HCT116 (cell line): ENCODE measurements around the gene RNF113B. TPM values are rescaled to one million over a fixed set of nuclear protein-coding genes. Genes with fewer than 3 reads are reported as not detected.

Experiments used
- ATAC-seq: fragments of 200-7000 bp; cut with Tn5 transposase; 2 replicates; pipeline ENCODE4 v1.9.1; 2020; ENCODE audit warnings: mild to moderate bottlenecking, moderate library complexity
- BruUV-seq: library from RNA; stranded (reverse); fragments of 400-500 nt; replicated peaks from 2 replicates; lab custom pipeline; 2021; lab: Mats Ljungman, UMichigan
- CTCF ChIA-PET: fragments of 300-600 bp; sonication (Branson Sonifier 250); formaldehyde crosslinking; loops from one replicate; lab custom pipeline; 2021; ENCODE audit warnings: antibody characterized with exemption; lab: Charles Lee
- POLR2A ChIA-PET: fragments of 300-600, 350-600 bp; sonication (Branson Sonifier 250); formaldehyde crosslinking; loops from one replicate; lab custom pipeline; 2021; ENCODE audit warnings: antibody characterized with exemption; lab: Charles Lee
- RAD21 ChIA-PET, 2 experiments: fragments of 300-600 bp; sonication (Branson Sonifier 250); formaldehyde crosslinking; loops; one replicate each; lab custom pipeline; 2023; ENCODE audit warnings: low total read pairs in 2 of 2; ENCODE audit not compliant: uncharacterized antibody in 2 of 2, unreplicated experiment in 2 of 2, low non-redundant PET in 1 of 2; lab: Charles Lee
- DNase-seq: peaks from one replicate; pipeline ENCODE4 v3.0.0-alpha.2; 2010; ENCODE audit warnings: low read depth, low spot score
- H2AFZ ChIP-seq: fragments of 200-600 bp; shearing (Covaris generic), sonication (generic); 2 replicates; pipeline ENCODE4 v1.6.1; 2017; ENCODE audit warnings: low read depth, mixed run types, mixed read lengths, antibody characterized with exemption, low read length; ENCODE audit not compliant: poor library complexity, severe bottlenecking
- H3K27ac ChIP-seq: 2 replicates; pipeline ENCODE4 v1.5.1; 2012; ENCODE audit warnings: low read depth, low read length
- H3K27me3 ChIP-seq: fragments of 200-600 bp; sonication (generic); 2 replicates; pipeline ENCODE4 v1.6.1; 2016; ENCODE audit warnings: mixed run types, low read length, mixed read lengths; ENCODE audit not compliant: insufficient read depth
- H3K36me3 ChIP-seq, 2 experiments: fragments of 200-500 bp in 1 of 2; fragments of 200-600 bp in 1 of 2; sonication (Bioruptor generic) in 1 of 2; sonication (generic) in 1 of 2; 2 replicates each; pipeline versions ENCODE4 v1.5.1 to v1.6.1; 2014 to 2016; ENCODE audit warnings: low read length in 2 of 2, inconsistent platforms in 1 of 2, mixed read lengths in 1 of 2, mixed run types in 1 of 2; ENCODE audit not compliant: insufficient read depth in 2 of 2, control insufficient read depth in 1 of 2
- H3K4me1 ChIP-seq, 2 experiments: fragments of 200-600 bp in 1 of 2; sonication (generic) in 1 of 2; 2 replicates each; pipeline versions ENCODE4 v1.5.1 to v1.6.1; 2012 to 2017; ENCODE audit warnings: low read length in 2 of 2, inconsistent platforms in 1 of 2, mild to moderate bottlenecking in 1 of 2, mixed read lengths in 1 of 2, mixed run types in 1 of 2, moderate library complexity in 1 of 2; ENCODE audit not compliant: insufficient read depth in 2 of 2, control insufficient read depth in 1 of 2
- H3K4me2 ChIP-seq: fragments of 200-600 bp; sonication (generic); 2 replicates; pipeline ENCODE4 v1.6.1; 2017; ENCODE audit warnings: mixed run types, low read length, mixed read lengths
- H3K4me3 ChIP-seq, 2 experiments: fragments of 200-600 bp in 1 of 2; sonication (generic) in 1 of 2; replicated peaks in 1 of 2; 2 replicates each; pipeline ENCODE4 v1.5.1; 2011 to 2016; ENCODE audit warnings: low read length in 2 of 2, control low read depth in 1 of 2, low read depth in 1 of 2, mild to moderate bottlenecking in 1 of 2, mixed read lengths in 1 of 2, mixed run types in 1 of 2
- H3K79me2 ChIP-seq: fragments of 200-600 bp; sonication (generic); 2 replicates; pipeline ENCODE4 v1.6.1; 2017; ENCODE audit warnings: mild to moderate bottlenecking, mixed run types, low read length, moderate library complexity, mixed read lengths; ENCODE audit not compliant: insufficient read depth
- H3K9ac ChIP-seq: fragments of 200-600 bp; sonication (generic); 2 replicates; pipeline ENCODE4 v1.6.1; 2016; ENCODE audit warnings: low read length, mixed read lengths
- H3K9me2 ChIP-seq: fragments of 200-600 bp; sonication (generic), shearing (Covaris generic); 2 replicates; pipeline ENCODE4 v1.6.1; 2017; ENCODE audit warnings: mixed run types, mild to moderate bottlenecking, moderate library complexity; ENCODE audit not compliant: insufficient read depth
- H3K9me3 ChIP-seq, 2 experiments: fragments of 200-500 bp in 1 of 2; fragments of 200-600 bp in 1 of 2; sonication (Bioruptor generic) in 1 of 2; sonication (generic) in 1 of 2; 2 replicates each; pipeline ENCODE4 v1.6.1; 2014 to 2017; ENCODE audit warnings: low read length in 2 of 2, mixed read lengths in 2 of 2, inconsistent platforms in 1 of 2, low read depth in 1 of 2, mild to moderate bottlenecking in 1 of 2, mixed run types in 1 of 2, moderate library complexity in 1 of 2; ENCODE audit not compliant: control insufficient read depth in 1 of 2, insufficient read depth in 1 of 2
- H4K20me1 ChIP-seq: fragments of 200-600 bp; sonication (generic), shearing (Covaris generic); 2 replicates; pipeline ENCODE4 v1.6.1; 2017; ENCODE audit warnings: mixed run types, mild to moderate bottlenecking, moderate library complexity; ENCODE audit not compliant: insufficient read depth
- ATF3 ChIP-seq: IDR thresholded peaks from 2 replicates; pipeline ENCODE4 v1.6.1; 2012
- CBX3 ChIP-seq: IDR thresholded peaks from 2 replicates; pipeline ENCODE4 v1.6.1; 2012; ENCODE audit warnings: low read depth
- CEBPB ChIP-seq: IDR thresholded peaks from 2 replicates; pipeline ENCODE4 v1.6.1; 2012; ENCODE audit warnings: low read depth
- CTCF ChIP-seq, 3 experiments: fragments of 200-600 bp in 1 of 3; sonication (generic) in 1 of 3; IDR thresholded peaks in 2 of 3; conservative IDR thresholded peaks in 1 of 3; 2 replicates each; pipeline ENCODE4 v1.5.1; 2012 to 2017; ENCODE audit warnings: low read depth in 2 of 3, low read length in 2 of 3, antibody characterized with exemption in 1 of 3, borderline replicate concordance in 1 of 3, control low read depth in 1 of 3, mild to moderate bottlenecking in 1 of 3, mixed read lengths in 1 of 3, mixed run types in 1 of 3, moderate library complexity in 1 of 3; ENCODE audit not compliant: insufficient read depth in 1 of 3
- ELF1 ChIP-seq: IDR thresholded peaks from 2 replicates; pipeline ENCODE4 v1.6.1; 2012; ENCODE audit warnings: low read depth, borderline replicate concordance
- JUND ChIP-seq: IDR thresholded peaks from 2 replicates; pipeline ENCODE4 v1.6.1; 2012
- POLR2A ChIP-seq: IDR thresholded peaks from 2 replicates; pipeline ENCODE4 v1.7.0; 2011; ENCODE audit warnings: borderline replicate concordance; ENCODE audit not compliant: insufficient read depth, insufficient read length; ENCODE audit errors: extremely low read depth
- SIN3A ChIP-seq: IDR thresholded peaks from 2 replicates; pipeline ENCODE4 v1.6.1; 2012; ENCODE audit warnings: low read depth
- SP1 ChIP-seq: IDR thresholded peaks from 2 replicates; pipeline ENCODE4 v1.6.1; 2012; ENCODE audit warnings: low read depth
- YY1 ChIP-seq: IDR thresholded peaks from 2 replicates; pipeline ENCODE4 v1.6.1; 2011; ENCODE audit warnings: low read length, low read depth, moderate library complexity, mild to moderate bottlenecking; ENCODE audit not compliant: insufficient replicate concordance; ENCODE audit errors: extremely low read depth
- ZNF274 ChIP-seq: fragments of 200-500 bp; sonication (Bioruptor generic); IDR thresholded peaks from 2 replicates; pipeline ENCODE4 v1.6.1; 2014; ENCODE audit warnings: mild to moderate bottlenecking, low read depth, low read length, inconsistent platforms
- intact Hi-C: fragments of 100-400 bp; cut with micrococcal nuclease; formaldehyde crosslinking; loops from 2 replicates; pipeline ENCODE4 v1.10.0; 2022
- total RNA-seq: library from RNA; stranded (reverse); gene quantifications from one replicate; pipeline ENCODE4 v1.2.1, GENCODE V29; 2021; ENCODE audit not compliant: unreplicated experiment

RNF113B gene
- total RNA-seq, 1 experiment from 2014 or later, result not detected

GRCh38 chr13:98226496-98226895 lies 49.4 kb upstream of the RNF113B start:
- BruUV-seq, result no TSS peak
- no peak overlapping the region for H3K9ac ChIP-seq
- no peaks in the 10 kb centered on the region for H3K27me3 ChIP-seq
- no peak overlapping the region for H2AFZ ChIP-seq
- ATAC-seq (no peak), DNase-seq (no peak)
- no peak for TF ChIP-seq ATF3
- TF ChIP-seq ZNF274, result no peak
- no peak for TF ChIP-seq YY1
- no peak for TF ChIP-seq ELF1
- TF ChIP-seq POLR2A, result no peak
- TF ChIP-seq CBX3, result no peak
- no peak for TF ChIP-seq JUND
- no peak for TF ChIP-seq CTCF (IDR thresholded peaks at IDR 0.05 in 2 of 3, conservative IDR thresholded peaks at IDR 0.05 in 1 of 3; ENCODE audit: borderline replicate concordance in 1 of 3, insufficient read depth in 1 of 3, low read depth in 2 of 3, low read length in 2 of 3)
- TF ChIP-seq CEBPB, result no peak
- TF ChIP-seq SP1, result no peak
- no peak for TF ChIP-seq SIN3A
- ChIA-PET POLR2A (no interaction called here), RAD21 (no interaction called here), CTCF (no interaction called here)
- H3K9me3 ChIP-seq, result no peaks in the 10 kb centered on the region
- no peaks in the 10 kb centered on the region for H4K20me1 ChIP-seq
- H3K4me3 ChIP-seq, result no peak overlapping the region
- H3K79me2 ChIP-seq, result no peaks in the 10 kb centered on the region
- intact Hi-C loops, result no loop called here
- no peak overlapping the region for H3K4me2 ChIP-seq
- H3K27ac ChIP-seq, result no peak overlapping the region
- no peaks in the 10 kb centered on the region for H3K4me1 ChIP-seq
- no peaks in the 10 kb centered on the region for H3K36me3 ChIP-seq
- no peaks in the 10 kb centered on the region for H3K9me2 ChIP-seq
